Urinary bladder (tissue), 4 donors: ENCODE results near the gene CDC25A. TPM values are rescaled to one million over a fixed set of nuclear protein-coding genes. Genes with fewer than 3 reads are reported as not detected.
"Not testable (repeated sequence)": the region's sequence is repeated elsewhere in the genome, so short reads cannot be mapped to it uniquely, and the experiment has no call there.

Experiments used
- DNase-seq: peaks from one replicate; pipeline ENCODE4 v3.0.0-alpha.2; 2015; ENCODE audit errors: extremely low spot score
- H3K27ac ChIP-seq: one replicate; pipeline ENCODE4 v1.5.1; 2013; ENCODE audit warnings: low read depth, mild to moderate bottlenecking, moderate library complexity
- H3K36me3 ChIP-seq: one replicate; pipeline ENCODE4 v1.6.1; 2013; ENCODE audit warnings: mild to moderate bottlenecking, moderate library complexity; ENCODE audit not compliant: insufficient read depth
- H3K4me1 ChIP-seq: one replicate; pipeline ENCODE4 v1.6.1; 2013; ENCODE audit warnings: mild to moderate bottlenecking, moderate library complexity; ENCODE audit not compliant: insufficient read depth
- H3K4me3 ChIP-seq: one replicate; pipeline ENCODE4 v1.5.1; 2013; ENCODE audit warnings: low read depth, low read length
- WGBS: extraction: QIAGEN DNeasy Blood & Tissue Kit; methylation state at CpG from one replicate; pipeline ENCODE4 v1.1.7; 2013; 5-methylcytosine and 5-hydroxymethylcytosine counted together
- polyA plus RNA-seq: library from polyadenylated mRNA; stranded (reverse); fragments of 200-250 nt; gene quantifications from one replicate; pipeline ENCODE4 v1.2.3, GENCODE V29; 2013
- total RNA-seq: library from RNA; depleted of rRNA; stranded (reverse); fragments of >200 nt; gene quantifications from one replicate; pipeline ENCODE4 v1.2.3, GENCODE V29; 2014
- donor health status: healthy with polysubstance abuse.
- donor health status: healthy.

CDC25A gene
- total and polyA plus RNA-seq, 2 donors, result 0.32 to 3.7 TPM

GRCh38 chr3:48215466-48215865 lies 27.2 kb upstream of the CDC25A start:
- Histone ChIP-seq H3K4me1 (no peaks in the 10 kb centered on the region), H3K27ac (peak overlapping the region; percentile 61), H3K4me3 (no peak overlapping the region), H3K36me3 (no peaks in the 10 kb centered on the region)
- DNase-seq, result no peak
- WGBS, result 31% methylated on average over 4 of the region's 4 CpGs

- DNase-seq, result no peak
- Histone ChIP-seq H3K4me3 (no peak overlapping the region), H3K4me1 (no peaks in the 10 kb centered on the region), H3K36me3 (no peaks in the 10 kb centered on the region), H3K27ac (peak overlapping the region; percentile 61)
- 67% methylated on average over 3 of the region's 3 CpGs for WGBS
These were observed 26.8 kb upstream of the CDC25A start for GRCh38 chr3:48215019-48215418.

GRCh38 chr3:48214225-48214624 lies 26.0 kb upstream of the CDC25A start:
- Histone ChIP-seq H3K4me1 (no peaks in the 10 kb centered on the region), H3K27ac (no peak overlapping the region), H3K36me3 (no peaks in the 10 kb centered on the region), H3K4me3 (no peak overlapping the region)
- no peak for DNase-seq
- WGBS, result 93% methylated on average over 3 of the region's 3 CpGs

GRCh38 chr3:48211776-48212175 lies 23.6 kb upstream of the CDC25A start:
- not testable (repeated sequence) for H3K4me1 ChIP-seq, DNase-seq, H3K4me3 ChIP-seq, H3K27ac ChIP-seq, H3K36me3 ChIP-seq
- WGBS, result 94% methylated on average over 12 of the region's 36 CpGs

DNA sequence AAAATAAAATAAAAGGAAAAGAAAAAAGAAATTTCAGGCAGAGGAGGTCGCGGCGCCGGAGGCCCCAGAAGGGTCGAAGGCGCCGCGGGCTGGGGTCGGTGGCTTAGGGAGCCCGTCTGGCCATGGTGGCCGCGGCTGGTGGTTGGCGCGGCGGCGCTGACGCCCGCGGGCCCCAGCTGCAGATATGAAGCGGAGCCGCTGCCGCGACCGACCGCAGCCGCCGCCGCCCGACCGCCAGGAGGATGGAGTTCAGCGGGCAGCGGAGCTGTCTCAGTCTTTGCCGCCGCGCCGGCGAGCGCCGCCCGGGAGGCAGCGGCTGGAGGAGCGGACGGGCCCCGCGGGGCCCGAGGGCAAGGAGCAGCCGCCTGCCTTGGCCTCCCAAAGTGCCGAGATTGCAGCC lies 22.3 kb upstream of the CDC25A start:
- 81% methylated on average over 40 of the region's 48 CpGs for WGBS
- not testable (repeated sequence) for H3K4me3 ChIP-seq, H3K36me3 ChIP-seq, H3K4me1 ChIP-seq, DNase-seq, H3K27ac ChIP-seq

- Histone ChIP-seq H3K27ac (no peak overlapping the region), H3K4me1 (no peaks in the 10 kb centered on the region), H3K4me3 (no peak overlapping the region), H3K36me3 (no peaks in the 10 kb centered on the region)
- no peak for DNase-seq
- 91% methylated on average over 4 of the region's 4 CpGs for WGBS
These were observed 21.2 kb upstream of the CDC25A start for GRCh38 chr3:48209445-48209844.

- WGBS, result 55% methylated on average over 3 of the region's 3 CpGs
- DNase-seq, result no peak
These were observed 19.9 kb upstream of the CDC25A start for GRCh38 chr3:48208076-48208475.

DNA sequence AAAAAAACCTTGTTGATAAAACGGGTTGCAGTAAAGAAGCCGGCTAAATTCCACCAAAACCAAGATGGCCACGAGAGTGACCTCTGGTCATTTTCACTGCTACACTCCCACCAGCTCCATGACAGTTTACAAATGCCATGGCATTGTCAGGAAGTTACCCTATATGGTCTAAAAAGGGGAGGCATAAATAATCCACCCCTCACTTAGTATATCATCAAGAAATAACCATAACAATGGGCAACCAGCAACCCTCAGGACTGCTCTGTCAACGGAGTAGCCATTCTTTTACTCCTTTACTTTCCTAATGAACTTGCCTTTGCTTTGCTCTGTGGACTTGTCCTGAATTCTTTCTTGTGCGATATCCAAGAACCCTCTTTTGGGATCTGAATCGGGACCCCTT lies 14.4 kb upstream of the CDC25A start:
- Histone ChIP-seq H3K36me3 (no peaks in the 10 kb centered on the region), H3K4me1 (no peaks in the 10 kb centered on the region), H3K4me3 (no peak overlapping the region), H3K27ac (no peak overlapping the region)
- DNase-seq, result no peak
- 59% methylated on average over 6 of the region's 6 CpGs for WGBS

More at GRCh38 chr3:48208076-48208475, 19.9 kb upstream of the CDC25A start:
- Histone ChIP-seq H3K36me3 (no peaks in the 10 kb centered on the region), H3K4me3 (no peak overlapping the region), H3K4me1 (no peaks in the 10 kb centered on the region), H3K27ac (no peak overlapping the region)

DNA sequence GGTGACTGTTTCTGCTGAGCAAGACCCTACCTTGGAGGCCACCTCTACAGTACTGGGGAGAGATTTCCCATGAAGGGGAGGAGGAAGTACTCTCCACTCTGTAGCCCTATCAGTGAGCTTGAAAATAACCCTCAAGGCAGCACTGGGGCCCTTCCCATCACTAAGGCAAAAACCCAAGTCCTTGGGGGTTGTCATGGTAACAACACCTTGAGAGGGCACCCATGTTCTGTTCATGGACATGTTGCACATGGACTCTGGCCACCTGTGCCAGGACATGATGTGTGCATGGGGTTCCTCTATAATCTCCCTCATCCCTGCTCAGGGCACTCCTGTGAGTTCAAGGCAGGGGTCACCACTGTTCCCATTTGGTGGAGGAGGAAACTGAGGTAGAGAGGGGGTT lies 10.9 kb upstream of the CDC25A start:
- Histone ChIP-seq H3K4me3 (no peak overlapping the region), H3K36me3 (no peaks in the 10 kb centered on the region), H3K4me1 (no peaks in the 10 kb centered on the region), H3K27ac (no peak overlapping the region)
- no peak for DNase-seq

DNA sequence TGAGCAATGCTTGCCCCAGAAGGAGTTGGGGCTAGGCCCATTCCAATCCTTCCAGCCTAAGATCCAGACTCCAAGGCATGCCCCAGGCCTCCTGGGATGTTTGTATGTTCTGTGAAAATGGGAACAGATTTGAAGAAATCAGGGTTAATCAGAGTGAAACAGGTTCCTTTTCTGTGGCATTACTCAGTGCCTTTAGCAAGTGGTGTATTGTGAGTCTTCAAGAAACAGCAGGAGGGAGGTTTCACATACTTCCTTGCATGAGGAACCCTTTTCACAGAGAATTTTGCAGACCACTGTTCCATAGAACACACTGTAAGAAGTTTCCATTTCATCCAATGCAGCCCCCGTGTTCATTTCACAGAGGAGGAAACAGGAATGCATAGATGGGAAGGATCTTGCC lies 8.4 kb upstream of the CDC25A start:
- no peaks in the 10 kb centered on the region for H3K4me1 ChIP-seq
- no peak overlapping the region for H3K4me3 ChIP-seq
- no peak for DNase-seq
- no peaks in the 10 kb centered on the region for H3K36me3 ChIP-seq
- 86% methylated on average over 1 of the region's 1 CpG for WGBS
- no peak overlapping the region for H3K27ac ChIP-seq

DNA sequence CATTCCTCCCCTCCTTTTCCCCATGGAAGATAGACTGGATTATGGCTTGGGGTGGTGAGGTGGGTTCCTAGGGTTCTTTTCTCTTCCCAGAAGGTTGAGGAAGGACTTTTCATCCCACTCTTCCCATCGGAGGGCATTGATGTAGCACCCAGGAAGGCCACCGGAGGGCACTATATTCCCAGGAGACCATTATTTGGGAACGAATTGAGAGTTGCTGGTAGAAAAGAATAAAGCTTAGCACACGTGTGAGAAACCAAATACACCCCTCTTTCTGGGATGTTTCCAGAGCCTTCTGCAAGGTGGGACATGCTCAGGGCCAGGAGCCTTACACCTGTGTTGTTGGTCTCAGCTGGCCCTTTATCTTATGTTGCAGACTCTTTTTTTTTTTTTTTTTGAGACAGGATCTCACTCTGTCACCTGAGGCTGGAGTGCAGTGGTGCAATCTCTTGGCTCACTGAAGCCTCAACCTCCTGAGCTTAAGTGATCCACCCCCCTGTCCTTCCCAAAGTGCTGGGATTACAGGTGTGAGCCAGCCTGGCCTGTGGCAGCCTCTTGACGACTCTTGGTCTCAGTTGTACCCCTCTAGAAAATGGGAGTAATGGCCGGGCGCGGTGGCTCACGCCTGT lies 6.3 kb upstream of the CDC25A start:
- H3K4me1 ChIP-seq, result no peaks in the 10 kb centered on the region
- H3K27ac ChIP-seq, result no peak overlapping the region
- 51% methylated on average over 9 of the region's 9 CpGs for WGBS
- no peak overlapping the region for H3K4me3 ChIP-seq
- no peak for DNase-seq
- no peaks in the 10 kb centered on the region for H3K36me3 ChIP-seq

- no peaks in the 10 kb centered on the region for H3K4me1 ChIP-seq
- DNase-seq, result no peak
- WGBS, result 88% methylated on average over 3 of the region's 3 CpGs
- H3K36me3 ChIP-seq, result no peaks in the 10 kb centered on the region
- H3K4me3 ChIP-seq, result no peak overlapping the region
- H3K27ac ChIP-seq, result no peak overlapping the region
These were observed 2.7 kb upstream of the CDC25A start for GRCh38 chr3:48190911-48191310.

- WGBS, result 92% methylated on average over 6 of the region's 6 CpGs
- no peaks in the 10 kb centered on the region for H3K36me3 ChIP-seq
- no peak for DNase-seq
- no peaks in the 10 kb centered on the region for H3K4me1 ChIP-seq
- no peak overlapping the region for H3K4me3 ChIP-seq
- no peak overlapping the region for H3K27ac ChIP-seq
These were observed 1.1 kb upstream of the CDC25A start for GRCh38 chr3:48189321-48189720.

DNA sequence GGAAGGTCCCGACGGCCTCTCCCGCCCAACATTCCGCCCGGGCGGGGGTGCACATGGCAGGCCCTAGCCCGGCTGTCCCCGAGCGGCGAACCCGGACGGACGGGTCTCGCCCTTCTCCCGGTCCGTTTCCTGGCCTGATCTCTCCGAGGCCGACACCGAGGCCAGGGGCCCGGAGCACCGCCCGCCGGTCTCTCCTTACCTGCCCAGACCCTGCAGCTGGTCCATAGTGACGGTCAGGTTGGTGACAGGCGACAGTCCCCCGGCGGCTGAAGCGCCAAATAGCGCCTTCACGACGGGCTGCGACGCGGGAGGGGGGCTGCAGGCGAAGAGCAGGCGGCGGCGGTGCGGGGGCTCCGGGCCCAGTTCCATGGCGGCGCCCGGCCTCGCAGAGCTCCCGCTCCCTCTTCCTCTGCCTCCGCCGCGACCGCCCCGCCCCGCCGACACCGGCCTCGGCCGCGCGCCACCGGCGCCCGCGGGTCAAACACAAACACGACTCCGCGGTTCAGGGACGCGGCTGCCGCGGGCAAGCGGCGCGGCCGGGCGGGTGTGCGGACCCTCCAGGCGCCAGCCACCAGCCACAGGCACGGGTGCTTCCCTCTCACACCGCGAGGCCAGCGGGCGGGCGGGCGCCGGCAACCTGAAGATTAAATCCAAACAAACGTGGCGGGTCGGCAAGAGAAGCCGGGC lies 495 bp downstream of the CDC25A start:
- Histone ChIP-seq H3K27ac (no peak overlapping the region), H3K4me1 (no peaks in the 10 kb centered on the region), H3K36me3 (no peaks in the 10 kb centered on the region), H3K4me3 (peak overlapping the region; percentile 59)
- DNase-seq, result no peak
- WGBS, result under 1% methylated on average over 87 of the region's 87 CpGs

DNA sequence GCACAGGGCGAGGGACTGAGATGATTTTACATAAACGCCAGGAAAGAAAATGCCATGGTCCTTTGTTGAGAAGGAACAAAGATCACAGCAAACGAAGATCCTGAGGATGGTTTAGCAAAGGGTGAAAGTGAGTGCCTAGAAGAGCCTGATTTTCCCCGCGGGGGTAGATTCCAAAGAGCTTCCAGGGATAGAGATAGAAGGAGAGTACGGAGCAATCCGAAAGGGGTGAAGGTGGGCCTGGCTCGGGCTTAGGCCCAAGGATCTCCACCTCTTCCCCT lies 977 bp downstream of the CDC25A start:
- Histone ChIP-seq H3K36me3 (no peaks in the 10 kb centered on the region), H3K4me3 (peak overlapping the region; percentile 59), H3K27ac (no peak overlapping the region), H3K4me1 (no peaks in the 10 kb centered on the region)
- WGBS, result 12% methylated on average over 8 of the region's 8 CpGs
- no peak for DNase-seq
